A673 (cell line): ENCODE data around the gene MAN2B1. TPM values are rescaled to one million over a fixed set of nuclear protein-coding genes. Genes with fewer than 3 reads are reported as not detected.

Experiments used
- BruUV-seq: library from RNA; stranded (reverse); fragments of 400-500 nt; replicated peaks from 2 replicates; lab custom pipeline; 2021; lab: Mats Ljungman, UMichigan
- CTCF ChIA-PET: fragments of 300-600 bp; sonication (Branson Sonifier 250); formaldehyde crosslinking; loops from one replicate; lab custom pipeline; 2022; ENCODE audit warnings: antibody characterized with exemption; lab: Charles Lee
- POLR2A ChIA-PET: fragments of 300-600 bp; sonication (Branson Sonifier 250); formaldehyde crosslinking; loops from one replicate; lab custom pipeline; 2022; ENCODE audit warnings: antibody characterized with exemption; ENCODE audit not compliant: low non-redundant PET; lab: Charles Lee
- DNase-seq: peaks from one replicate; pipeline ENCODE4 v3.0.0-alpha.2; 2015; ENCODE audit warnings: low spot score
- H3K27ac ChIP-seq: fragments of 200-600 bp; sonication (generic); 2 replicates; pipeline ENCODE4 v1.5.1; 2016; ENCODE audit warnings: mixed run types, low read depth, mild to moderate bottlenecking, mixed read lengths, antibody characterized with exemption, low read length; ENCODE audit not compliant: poor library complexity, severe bottlenecking
- H3K27me3 ChIP-seq: fragments of 200-600 bp; sonication (generic); replicated peaks from 2 replicates; pipeline ENCODE4 v1.6.1; 2017; ENCODE audit warnings: mixed run types, low read depth, mild to moderate bottlenecking, mixed read lengths, antibody characterized with exemption, low read length; ENCODE audit not compliant: insufficient read depth, poor library complexity
- H3K36me3 ChIP-seq: fragments of 200-600 bp; sonication (generic); 2 replicates; pipeline ENCODE4 v1.6.1; 2016; ENCODE audit warnings: mixed run types, mild to moderate bottlenecking, mixed read lengths, antibody characterized with exemption, low read length; ENCODE audit not compliant: insufficient read depth, poor library complexity, severe bottlenecking
- H3K4me1 ChIP-seq: fragments of 200-600 bp; sonication (generic); 2 replicates; pipeline ENCODE4 v1.6.1; 2017; ENCODE audit warnings: mixed run types, mild to moderate bottlenecking, mixed read lengths, antibody characterized with exemption, low read length; ENCODE audit not compliant: insufficient read depth, poor library complexity, severe bottlenecking
- H3K4me3 ChIP-seq: fragments of 200-600 bp; sonication (generic); 2 replicates; pipeline ENCODE4 v1.5.1; 2016; ENCODE audit warnings: low read depth, mixed run types, mild to moderate bottlenecking, mixed read lengths, low read length; ENCODE audit not compliant: poor library complexity, severe bottlenecking
- H3K9me3 ChIP-seq: fragments of 200-600 bp; sonication (generic); 2 replicates; pipeline ENCODE4 v1.6.1; 2016; ENCODE audit warnings: mixed run types, low read depth, mild to moderate bottlenecking, mixed read lengths, antibody characterized with exemption, low read length; ENCODE audit not compliant: poor library complexity, severe bottlenecking
- CTCF ChIP-seq: fragments of 300-800, 200-600 bp; sonication (generic); conservative IDR thresholded peaks from 2 replicates; pipeline ENCODE4 v1.5.1; 2017; ENCODE audit warnings: low read depth, mild to moderate bottlenecking, antibody characterized with exemption, low read length, moderate library complexity, mixed read lengths
- EZH2 ChIP-seq: fragments of 200-600 bp; sonication (generic); IDR thresholded peaks from 2 replicates; pipeline ENCODE4 v1.6.1; 2017; ENCODE audit warnings: borderline replicate concordance, low read depth, mild to moderate bottlenecking, mixed read lengths, antibody characterized with exemption, low read length; ENCODE audit not compliant: poor library complexity, severe bottlenecking
- intact Hi-C: fragments of 100-400 bp; cut with micrococcal nuclease; formaldehyde crosslinking; loops from one replicate; pipeline ENCODE4 v1.10.0; 2022; ENCODE audit not compliant: unreplicated experiment
- total RNA-seq: library from RNA; stranded (reverse); gene quantifications from 2 replicates; pipeline ENCODE4 v1.2.3, GENCODE V29; 2021

MAN2B1 gene
- total RNA-seq, 1 experiment from 2014 or later = 64.4 TPM

GRCh38 chr19:12617646-12618045, 48.9 kb downstream of the MAN2B1 start:
- intact Hi-C loops = no loop called here
- ChIA-PET POLR2A (no interaction called here), CTCF (no interaction called here)
- DNase-seq = no peak
- no peak overlapping the region for H3K4me3 ChIP-seq
- no peaks in the 10 kb centered on the region for H3K27me3 ChIP-seq
- H3K9me3 ChIP-seq = peaks cover 5% of the 10 kb centered on the region
- no TSS peak for BruUV-seq
- no peaks in the 10 kb centered on the region for H3K4me1 ChIP-seq
- H3K36me3 ChIP-seq = peaks cover 32% of the 10 kb centered on the region
- no peak for TF ChIP-seq EZH2
- no peak for TF ChIP-seq CTCF
- H3K27ac ChIP-seq = no peak overlapping the region

DNA sequence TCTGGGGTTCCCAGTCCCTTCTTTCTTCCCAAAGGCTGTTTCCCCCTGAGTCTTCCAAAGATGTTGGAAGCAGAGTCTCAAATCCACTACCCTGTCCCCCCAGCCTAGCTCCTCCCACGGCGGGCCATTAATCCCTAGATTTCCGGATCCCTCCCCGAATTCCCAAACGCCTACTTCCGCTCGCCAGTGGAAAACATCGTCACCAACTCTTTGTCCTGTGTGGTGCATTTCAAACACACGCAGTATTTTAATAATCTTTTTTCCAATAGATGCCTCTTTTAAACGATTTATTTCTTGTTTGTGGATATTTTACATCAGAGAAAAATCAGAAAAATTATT, 55.2 kb downstream of the MAN2B1 start:
- TF ChIP-seq EZH2 (no peak), CTCF (no peak)
- Histone ChIP-seq H3K36me3 (peaks cover 29% of the 10 kb centered on the region), H3K27me3 (no peaks in the 10 kb centered on the region), H3K9me3 (no peaks in the 10 kb centered on the region), H3K4me3 (peak overlapping the region; percentile 93), H3K4me1 (no peaks in the 10 kb centered on the region), H3K27ac (peak overlapping the region; percentile 94)
- CTCF ChIA-PET = interaction anchor here (0.5 to 1.4 kb wide), 2 partner anchors 185 to 484 kb away, joined by 4 read pairs; no protein-coding TSS in a partner anchor
- no TSS peak for BruUV-seq
- peak; percentile 86 for DNase-seq
- POLR2A ChIA-PET = no interaction called here
- intact Hi-C loops = no loop called here

DNA sequence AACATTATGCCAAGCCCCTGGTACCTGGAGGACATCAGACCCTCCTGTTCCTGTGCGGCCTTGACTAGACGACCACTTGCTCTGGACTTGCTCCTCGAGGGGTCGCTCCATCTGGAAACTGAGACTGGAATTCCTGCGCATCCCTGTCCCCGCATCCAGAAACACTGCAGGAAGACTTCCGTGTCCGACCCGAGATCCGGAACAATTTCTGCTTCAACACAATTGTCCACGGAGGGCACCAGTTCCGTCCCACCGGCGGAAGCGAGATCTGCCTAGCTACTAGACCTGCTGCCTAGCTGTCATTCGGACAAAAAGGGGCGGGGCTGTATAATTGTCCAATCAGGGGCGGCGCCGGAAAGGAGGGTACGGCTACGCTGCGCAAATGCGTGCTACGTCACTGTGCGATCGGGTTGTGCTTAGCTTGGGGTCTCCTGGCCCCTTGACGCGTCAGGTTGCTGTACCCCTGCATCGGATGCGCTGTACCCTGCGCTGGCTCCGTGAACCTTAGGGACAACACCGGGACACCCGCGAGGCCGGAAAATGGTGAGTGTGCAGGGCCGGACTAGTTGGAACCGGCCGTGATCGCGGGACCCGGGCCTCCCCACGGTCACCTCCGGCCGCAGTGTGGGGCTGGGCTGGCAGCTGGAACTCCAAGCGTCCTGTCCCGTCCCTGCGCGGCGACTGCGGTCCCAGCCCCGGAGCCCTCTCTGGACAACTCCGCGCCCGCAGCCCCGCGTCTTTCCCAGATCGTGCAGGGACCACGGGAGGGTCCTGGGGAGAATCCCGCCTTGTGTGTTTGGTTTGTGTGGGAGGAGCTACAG, 55.8 kb downstream of the MAN2B1 start, which contains the start of the genes ZNF490 and ZNF791:
ZNF490 (minus strand) TSS at position 274 of the 821 bp plus-strand sequence; CDS start at position 141, 133 bp downstream.
ZNF791 (plus strand) TSS at position 381 of the 821 bp plus-strand sequence; CDS start at position 541, 160 bp downstream.
- Histone ChIP-seq H3K9me3 (no peaks in the 10 kb centered on the region), H3K27me3 (no peaks in the 10 kb centered on the region), H3K4me1 (no peaks in the 10 kb centered on the region), H3K4me3 (peak within 1 kb of the TSS; percentile 93), H3K27ac (peak within 1 kb of the TSS; percentile 94), H3K36me3 (peaks cover 25% of the 10 kb centered on the region)
- DNase-seq = peak; percentile 99
- ChIA-PET POLR2A (no interaction called here), CTCF (interaction anchor here (0.5 to 1.4 kb wide), 3 partner anchors 185 to 551 kb away, joined by 3 to 4 read pairs (median 4); no protein-coding TSS in a partner anchor)
- intact Hi-C loops = no loop called here
- TF ChIP-seq CTCF = 0 out of 2 replicates have a peak, but pooled peaks have one; percentile 25
- TF ChIP-seq EZH2 = no peak
- BruUV-seq = no TSS peak
